Measurements from ENCODE around the gene RLBP1.

The RLBP1 gene

GRCh38 chr15:89177633-89178306 is 43.6 kb downstream of the RLBP1 start:
- no peak for FAIRE-seq

GRCh38 chr15:89177116-89177515 is 44.3 kb downstream of the RLBP1 start:
- no peak for FAIRE-seq

GRCh38 chr15:89175617-89176191 is 45.7 kb downstream of the RLBP1 start:
- no peak for FAIRE-seq

- FAIRE-seq, result no peak
Measured at GRCh38 chr15:89174476-89174875, 46.9 kb downstream of the RLBP1 start.

GRCh38 chr15:89172921-89173320 is 48.5 kb downstream of the RLBP1 start:
- FAIRE-seq, result no peak

GRCh38 chr15:89171136-89172072 is 50.0 kb downstream of the RLBP1 start:
- no peak for FAIRE-seq

- FAIRE-seq, result no peak
Measured at GRCh38 chr15:89170364-89170763, 51.0 kb downstream of the RLBP1 start.

- FAIRE-seq, result no peak
Measured at GRCh38 chr15:89168316-89168833, 53.0 kb downstream of the RLBP1 start.

- FAIRE-seq, result no peak
Measured at GRCh38 chr15:89167267-89168176, 53.9 kb downstream of the RLBP1 start.

- FAIRE-seq, result no peak
Measured at GRCh38 chr15:89165677-89166076, 55.7 kb downstream of the RLBP1 start.

GRCh38 chr15:89164712-89165211 is 56.6 kb downstream of the RLBP1 start:
- FAIRE-seq, result no peak

GRCh38 chr15:89163271-89164055 is 57.9 kb downstream of the RLBP1 start:
- FAIRE-seq, result no peak

GRCh38 chr15:89161666-89162065 is 59.7 kb downstream of the RLBP1 start:
- no peak for FAIRE-seq
